ENCODE results near the gene INTS11.

INTS11 gene

GRCh38 chr1:1353389-1354151, 29.1 kb upstream of the INTS11 start:
- Histone ChIP-seq H3K36me3 (ENCODE audit: insufficient read depth, low read length) (no peaks in the 10 kb centered on the region), H3K9me3 (ENCODE audit: low read length) (no peaks in the 10 kb centered on the region), H3K4me1 (ENCODE audit: insufficient read depth, low read length, severe bottlenecking) (peaks cover 6% of the 10 kb centered on the region), H3K79me2 (ENCODE audit: insufficient read depth, low read length) (no peaks in the 10 kb centered on the region), H3K4me2 (ENCODE audit: low read length) (no peak overlapping the region), H3F3A (ENCODE audit: insufficient read depth, low read length) (no peaks in the 10 kb centered on the region; the same call in 1 of the 2 replicates), H3K9ac (ENCODE audit: low read length) (no peak overlapping the region), H4K20me1 (ENCODE audit: insufficient read depth, low read length) (no peaks in the 10 kb centered on the region), H3K27ac (ENCODE audit: low read depth, low read length, poor library complexity, severe bottlenecking) (no peak overlapping the region), H3K9me2 (ENCODE audit: low read depth, low read length) (no peaks in the 10 kb centered on the region), H3K27me3 (ENCODE audit: insufficient read depth, low read length) (0 out of 2 replicates have a peak, but pooled peaks cover 7% of the 10 kb centered on the region), H3K4me3 (ENCODE audit: low read depth, low read length, poor library complexity, severe bottlenecking) (no peak overlapping the region), H2AFZ (ENCODE audit: low read length) (no peak overlapping the region)
- no peak for TF ChIP-seq CTCF (IDR thresholded peaks at IDR 0.05; ENCODE audit: low read length)

- Histone ChIP-seq H3K9me3 (ENCODE audit: low read length) (no peaks in the 10 kb centered on the region), H4K20me1 (ENCODE audit: insufficient read depth, low read length) (no peaks in the 10 kb centered on the region), H3K27ac (ENCODE audit: low read depth, low read length, poor library complexity, severe bottlenecking) (no peak overlapping the region), H3K4me2 (ENCODE audit: low read length) (no peak overlapping the region), H3F3A (ENCODE audit: insufficient read depth, low read length) (no peaks in the 10 kb centered on the region; the same call in 1 of the 2 replicates), H3K4me1 (ENCODE audit: insufficient read depth, low read length, severe bottlenecking) (peaks cover 7% of the 10 kb centered on the region), H3K36me3 (ENCODE audit: insufficient read depth, low read length) (no peaks in the 10 kb centered on the region), H3K9ac (ENCODE audit: low read length) (no peak overlapping the region), H3K79me2 (ENCODE audit: insufficient read depth, low read length) (no peaks in the 10 kb centered on the region), H3K4me3 (ENCODE audit: low read depth, low read length, poor library complexity, severe bottlenecking) (no peak overlapping the region), H3K9me2 (ENCODE audit: low read depth, low read length) (no peaks in the 10 kb centered on the region), H3K27me3 (ENCODE audit: insufficient read depth, low read length) (peaks cover 6% of the 10 kb centered on the region; the same call in 1 of the 2 replicates), H2AFZ (ENCODE audit: low read length) (no peak overlapping the region)
- no peak for TF ChIP-seq CTCF (IDR thresholded peaks at IDR 0.05; ENCODE audit: low read length)
- TF ChIP-seq EZH2 (IDR thresholded peaks at IDR 0.05; ENCODE audit: borderline replicate concordance, low read length): no peak
Measured at GRCh38 chr1:1352786-1353388, 28.4 kb upstream of the INTS11 start.

GRCh38 chr1:1351511-1352427, 27.3 kb upstream of the INTS11 start:
- no peaks in the 10 kb centered on the region for H3K36me3 ChIP-seq (ENCODE audit: insufficient read depth, low read length)
- no peak for TF ChIP-seq EZH2 (IDR thresholded peaks at IDR 0.05; ENCODE audit: borderline replicate concordance, low read length)
- H3K4me3 ChIP-seq (ENCODE audit: low read depth, low read length, poor library complexity, severe bottlenecking): no peak overlapping the region
- H3K79me2 ChIP-seq (ENCODE audit: insufficient read depth, low read length): no peaks in the 10 kb centered on the region
- no peaks in the 10 kb centered on the region for H3K9me3 ChIP-seq (ENCODE audit: low read length)
- peaks cover 14% of the 10 kb centered on the region for H3K4me1 ChIP-seq (ENCODE audit: insufficient read depth, low read length, severe bottlenecking)
- no peak overlapping the region for H2AFZ ChIP-seq (ENCODE audit: low read length)
- peaks cover under 1% of the 10 kb centered on the region; the same call in 1 of the 2 replicates for H4K20me1 ChIP-seq (ENCODE audit: insufficient read depth, low read length)
- H3F3A ChIP-seq (ENCODE audit: insufficient read depth, low read length): no peaks in the 10 kb centered on the region; the same call in 1 of the 2 replicates
- no peaks in the 10 kb centered on the region for H3K9me2 ChIP-seq (ENCODE audit: low read depth, low read length)
- peaks cover 6% of the 10 kb centered on the region; the same call in 1 of the 2 replicates for H3K27me3 ChIP-seq (ENCODE audit: insufficient read depth, low read length)
- no peak overlapping the region for H3K27ac ChIP-seq (ENCODE audit: low read depth, low read length, poor library complexity, severe bottlenecking)
- H3K9ac ChIP-seq (ENCODE audit: low read length): no peak overlapping the region
- H3K4me2 ChIP-seq (ENCODE audit: low read length): no peak overlapping the region

Measured in OCI-LY1 (cell line).